Measurements from ENCODE around the gene AMPD3.

The AMPD3 gene

DNA sequence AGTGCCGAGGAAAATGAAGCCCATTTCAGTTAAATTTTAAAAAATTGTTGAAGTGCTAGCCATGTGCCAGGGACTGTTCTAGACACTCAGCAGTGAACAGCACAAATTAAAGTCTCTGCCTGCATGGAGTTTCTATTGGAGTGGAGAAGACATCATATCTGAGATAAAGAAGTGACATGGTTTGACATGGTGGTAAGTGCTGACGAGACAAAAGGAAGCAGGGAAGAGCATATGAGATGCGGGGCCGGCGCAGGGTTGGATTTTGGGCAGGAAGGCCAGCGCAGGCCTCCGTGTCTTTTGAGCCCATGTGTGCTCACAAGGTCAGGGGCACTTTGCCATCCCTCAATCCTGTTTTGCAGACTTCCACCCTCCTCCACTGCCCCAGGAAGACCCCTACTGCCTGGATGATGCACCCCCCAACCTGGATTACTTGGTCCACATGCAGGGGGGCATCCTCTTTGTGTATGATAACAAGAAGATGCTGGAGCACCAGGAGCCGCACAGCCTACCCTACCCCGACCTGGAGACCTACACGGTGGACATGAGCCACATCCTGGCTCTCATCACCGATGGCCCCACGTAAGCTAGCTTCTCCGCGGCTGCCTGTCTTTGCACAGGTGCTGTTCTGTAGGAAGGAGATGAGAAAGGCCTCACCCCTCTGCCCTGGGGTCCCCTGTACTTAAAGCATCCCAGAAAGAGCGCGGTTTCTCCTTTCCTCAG lies 29.6 kb downstream of the AMPD3 start:
- Histone ChIP-seq H2AK5ac (ENCODE audit: low read length) (no peak overlapping the region), H3K79me1 (ENCODE audit: low read length) (no peaks in the 10 kb centered on the region), H3K56ac (ENCODE audit: low read length) (no peak overlapping the region), H3K4me2 (ENCODE audit: low read length) (no peak overlapping the region), H2BK120ac (ENCODE audit: low read depth, low read length) (no peak overlapping the region), H3K27me3 (ENCODE audit: insufficient read depth, low read length, poor library complexity) (no peaks in the 10 kb centered on the region), H3K27ac (ENCODE audit: low read depth, low read length) (no peak overlapping the region), H2BK5ac (ENCODE audit: low read length) (no peak overlapping the region), H3K36me3 (ENCODE audit: control insufficient read depth, insufficient read depth, low read length) (no peaks in the 10 kb centered on the region), H2BK15ac (replicated peaks; ENCODE audit: low read depth) (no peak overlapping the region), H3K9ac (ENCODE audit: low read length) (no peak overlapping the region), H3K4ac (ENCODE audit: low read depth, low read length) (no peak overlapping the region), H3K4me1 (ENCODE audit: control insufficient read depth, low read depth, low read length) (no peaks in the 10 kb centered on the region), H3K79me2 (ENCODE audit: control insufficient read depth, insufficient read depth, low read length) (no peaks in the 10 kb centered on the region), H3K4me3 (ENCODE audit: low read length) (no peak overlapping the region), H3K23ac (ENCODE audit: low read length) (no peak overlapping the region), H3K18ac (ENCODE audit: low read length) (no peak overlapping the region), H4K8ac (ENCODE audit: low read depth, low read length) (no peak overlapping the region), H4K5ac (ENCODE audit: low read length) (no peak overlapping the region)
- WGBS (ENCODE audit: extremely low coverage, insufficient coverage, low lambda C conversion rate) = no CpG with 5 or more reads among the region's 16 CpGs
- no peak for DNase-seq

DNA sequence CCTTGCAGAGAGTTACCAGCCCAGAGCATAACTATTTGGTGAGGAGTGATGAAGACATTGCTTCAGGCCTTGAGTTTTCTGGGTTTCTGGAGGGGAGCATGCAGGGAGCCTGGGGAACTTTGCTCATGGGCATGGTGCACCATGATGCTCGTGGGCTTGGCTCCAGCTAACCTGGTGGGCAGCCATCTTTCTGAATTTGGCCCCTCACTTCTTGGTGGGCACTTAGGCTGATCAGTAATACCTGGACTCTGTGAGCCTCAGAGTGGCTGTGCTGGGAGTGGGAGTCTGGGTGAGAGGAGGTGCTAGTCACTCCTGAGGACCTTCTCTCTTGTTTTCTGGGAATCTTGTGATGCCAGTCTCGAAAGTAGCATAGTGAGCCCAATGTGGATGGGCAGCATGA lies 30.6 kb downstream of the AMPD3 start:
- H3K56ac ChIP-seq (ENCODE audit: low read length) = no peak overlapping the region
- no peak overlapping the region for H3K27ac ChIP-seq (ENCODE audit: low read depth, low read length)
- no peaks in the 10 kb centered on the region for H3K79me1 ChIP-seq (ENCODE audit: low read length)
- H3K27me3 ChIP-seq (ENCODE audit: insufficient read depth, low read length, poor library complexity) = no peaks in the 10 kb centered on the region
- H3K4me3 ChIP-seq (ENCODE audit: low read length) = no peak overlapping the region
- no peak overlapping the region for H2AK5ac ChIP-seq (ENCODE audit: low read length)
- H4K8ac ChIP-seq (ENCODE audit: low read depth, low read length) = no peak overlapping the region
- no peaks in the 10 kb centered on the region for H3K36me3 ChIP-seq (ENCODE audit: control insufficient read depth, insufficient read depth, low read length)
- H3K4me2 ChIP-seq (ENCODE audit: low read length) = no peak overlapping the region
- DNase-seq = no peak
- H3K18ac ChIP-seq (ENCODE audit: low read length) = no peak overlapping the region
- H2BK15ac ChIP-seq (replicated peaks; ENCODE audit: low read depth) = no peak overlapping the region
- H2BK120ac ChIP-seq (ENCODE audit: low read depth, low read length) = no peak overlapping the region
- H2BK5ac ChIP-seq (ENCODE audit: low read length) = no peak overlapping the region
- H3K23ac ChIP-seq (ENCODE audit: low read length) = no peak overlapping the region
- no peak overlapping the region for H4K5ac ChIP-seq (ENCODE audit: low read length)
- no CpG with 5 or more reads among the region's 2 CpGs for WGBS (ENCODE audit: extremely low coverage, insufficient coverage, low lambda C conversion rate)
- no peak overlapping the region for H3K4ac ChIP-seq (ENCODE audit: low read depth, low read length)
- no peaks in the 10 kb centered on the region for H3K79me2 ChIP-seq (ENCODE audit: control insufficient read depth, insufficient read depth, low read length)
- no peaks in the 10 kb centered on the region for H3K4me1 ChIP-seq (ENCODE audit: control insufficient read depth, low read depth, low read length)
- no peak overlapping the region for H3K9ac ChIP-seq (ENCODE audit: low read length)

DNA sequence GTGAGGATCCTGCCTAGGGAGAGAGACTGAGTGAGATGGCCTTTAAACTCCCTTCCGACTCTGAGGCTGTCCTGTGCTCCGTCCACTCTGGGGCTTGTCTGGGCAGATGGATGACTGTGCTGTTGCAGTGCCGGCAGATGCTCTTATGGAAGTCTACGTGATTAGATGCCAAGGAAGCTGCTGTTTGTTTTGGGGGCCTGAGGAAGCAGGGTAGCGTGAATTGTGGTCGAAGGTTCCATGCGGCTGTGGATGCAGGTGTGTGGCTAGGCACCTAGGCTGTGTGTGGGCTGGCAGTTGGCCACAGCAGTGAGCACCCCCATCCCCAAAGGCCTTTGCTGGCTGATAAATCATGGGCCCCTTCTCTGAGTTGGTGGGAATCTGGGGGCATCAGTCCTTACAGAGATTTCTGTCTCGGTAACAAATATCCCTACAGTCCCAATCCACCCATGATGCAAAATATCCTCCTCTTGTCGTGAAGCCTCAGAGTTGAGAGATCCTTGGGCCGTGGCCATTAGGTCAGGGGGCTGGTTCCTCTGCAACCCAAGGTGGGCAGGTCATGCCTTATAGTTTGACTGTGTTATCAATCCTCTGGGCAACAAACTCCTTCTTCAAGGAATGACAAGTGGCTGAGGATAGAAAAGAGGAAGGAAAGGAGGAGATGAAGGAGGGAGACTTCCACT lies 31.2 kb downstream of the AMPD3 start:
- no peak for DNase-seq
- Histone ChIP-seq H3K4me3 (ENCODE audit: low read length) (no peak overlapping the region), H3K4me1 (ENCODE audit: control insufficient read depth, low read depth, low read length) (no peaks in the 10 kb centered on the region), H3K9ac (ENCODE audit: low read length) (no peak overlapping the region), H3K27me3 (ENCODE audit: insufficient read depth, low read length, poor library complexity) (no peaks in the 10 kb centered on the region), H4K8ac (ENCODE audit: low read depth, low read length) (no peak overlapping the region), H3K23ac (ENCODE audit: low read length) (no peak overlapping the region), H3K36me3 (ENCODE audit: control insufficient read depth, insufficient read depth, low read length) (no peaks in the 10 kb centered on the region), H3K27ac (ENCODE audit: low read depth, low read length) (no peak overlapping the region), H4K5ac (ENCODE audit: low read length) (no peak overlapping the region), H3K56ac (ENCODE audit: low read length) (no peak overlapping the region), H3K4ac (ENCODE audit: low read depth, low read length) (no peak overlapping the region), H2AK5ac (ENCODE audit: low read length) (no peak overlapping the region), H3K18ac (ENCODE audit: low read length) (no peak overlapping the region), H3K79me1 (ENCODE audit: low read length) (no peaks in the 10 kb centered on the region), H2BK15ac (replicated peaks; ENCODE audit: low read depth) (no peak overlapping the region), H2BK5ac (ENCODE audit: low read length) (no peak overlapping the region), H3K4me2 (ENCODE audit: low read length) (no peak overlapping the region), H3K79me2 (ENCODE audit: control insufficient read depth, insufficient read depth, low read length) (no peaks in the 10 kb centered on the region), H2BK120ac (ENCODE audit: low read depth, low read length) (no peak overlapping the region)
- WGBS (ENCODE audit: extremely low coverage, insufficient coverage, low lambda C conversion rate) = no CpG with 5 or more reads among the region's 10 CpGs

DNA sequence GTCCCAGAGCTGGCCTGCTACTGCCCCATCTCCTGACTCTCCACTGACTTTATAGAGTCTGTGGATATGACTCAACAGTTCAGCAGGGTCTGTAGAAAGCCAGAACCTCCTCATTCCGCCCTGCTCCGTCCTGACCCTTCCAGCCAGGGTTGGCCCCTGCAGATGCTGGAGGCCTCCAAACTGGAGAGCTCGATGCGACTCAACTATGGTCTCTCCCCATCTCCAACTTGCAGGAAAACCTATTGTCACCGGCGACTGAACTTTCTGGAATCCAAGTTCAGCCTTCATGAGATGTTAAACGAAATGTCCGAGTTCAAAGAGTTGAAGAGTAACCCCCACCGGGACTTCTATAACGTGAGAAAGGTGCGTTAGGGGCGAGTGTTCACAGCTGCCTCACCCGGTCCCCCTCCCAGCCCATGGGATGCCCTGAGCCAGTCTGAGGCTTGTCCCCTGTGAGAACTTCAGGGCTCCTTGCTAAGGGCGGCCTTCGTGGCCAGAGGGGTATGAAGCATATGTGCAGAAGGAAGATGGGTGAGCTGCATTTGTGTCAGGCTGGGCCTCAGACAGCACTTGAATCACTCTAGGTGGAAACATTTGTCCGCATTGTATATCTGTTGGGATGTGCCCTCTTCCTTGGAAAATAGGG lies 32.1 kb downstream of the AMPD3 start:
- Histone ChIP-seq H2BK5ac (ENCODE audit: low read length) (no peak overlapping the region), H3K27ac (ENCODE audit: low read depth, low read length) (no peak overlapping the region), H3K4me1 (ENCODE audit: control insufficient read depth, low read depth, low read length) (no peaks in the 10 kb centered on the region), H3K79me1 (ENCODE audit: low read length) (no peaks in the 10 kb centered on the region), H2BK15ac (replicated peaks; ENCODE audit: low read depth) (no peak overlapping the region), H3K56ac (ENCODE audit: low read length) (no peak overlapping the region), H3K4me3 (ENCODE audit: low read length) (no peak overlapping the region), H3K79me2 (ENCODE audit: control insufficient read depth, insufficient read depth, low read length) (no peaks in the 10 kb centered on the region), H3K36me3 (ENCODE audit: control insufficient read depth, insufficient read depth, low read length) (no peaks in the 10 kb centered on the region), H3K27me3 (ENCODE audit: insufficient read depth, low read length, poor library complexity) (no peaks in the 10 kb centered on the region), H3K23ac (ENCODE audit: low read length) (no peak overlapping the region), H3K4me2 (ENCODE audit: low read length) (no peak overlapping the region), H3K18ac (ENCODE audit: low read length) (no peak overlapping the region), H3K9ac (ENCODE audit: low read length) (no peak overlapping the region), H4K8ac (ENCODE audit: low read depth, low read length) (no peak overlapping the region), H2BK120ac (ENCODE audit: low read depth, low read length) (no peak overlapping the region), H4K5ac (ENCODE audit: low read length) (no peak overlapping the region), H2AK5ac (ENCODE audit: low read length) (no peak overlapping the region), H3K4ac (ENCODE audit: low read depth, low read length) (no peak overlapping the region)
- DNase-seq = no peak
- no CpG with 5 or more reads among the region's 16 CpGs for WGBS (ENCODE audit: extremely low coverage, insufficient coverage, low lambda C conversion rate)

DNA sequence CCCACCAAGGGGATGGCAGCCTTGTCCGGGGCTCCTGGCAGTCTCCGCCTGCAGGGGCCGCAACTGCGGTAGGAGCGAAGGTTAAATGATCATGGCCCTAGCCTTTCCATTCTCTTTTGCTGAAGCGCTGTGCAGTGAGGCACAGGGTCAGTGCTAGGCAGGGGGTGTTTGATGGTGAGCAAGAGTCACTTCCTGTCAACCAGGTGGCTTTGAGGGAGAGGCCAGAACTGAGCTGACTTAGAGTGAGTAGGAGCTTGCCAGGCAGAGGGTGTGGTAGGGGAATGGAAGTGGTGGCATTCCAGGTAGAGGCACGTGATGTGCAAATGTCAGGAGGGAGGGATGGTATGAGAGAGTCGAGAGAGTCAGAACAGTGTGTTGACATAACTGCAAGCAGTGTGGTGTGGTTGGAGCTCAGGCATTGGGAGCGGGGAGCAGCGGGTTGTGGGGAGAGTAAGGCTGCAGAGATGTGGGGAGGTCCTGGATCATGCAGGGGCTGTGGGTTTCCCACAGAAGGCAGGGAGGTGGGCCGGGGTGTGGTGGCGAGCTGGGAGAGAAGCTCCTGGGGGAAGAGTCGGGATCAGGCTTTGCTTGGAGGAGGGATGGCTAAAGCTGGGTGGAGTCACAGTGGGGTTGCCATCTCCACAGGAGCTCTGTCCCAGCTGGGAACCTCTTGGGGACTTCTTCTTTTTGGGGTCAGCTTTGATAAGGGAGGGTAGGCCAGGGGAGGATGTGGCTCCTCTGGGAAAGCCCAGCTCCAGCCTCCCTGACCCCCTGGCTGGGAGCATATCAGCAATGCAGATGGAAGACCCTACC lies 33.3 kb downstream of the AMPD3 start:
- WGBS (ENCODE audit: extremely low coverage, insufficient coverage, low lambda C conversion rate) = no CpG with 5 or more reads among the region's 13 CpGs
- peak; percentile 52 for DNase-seq

More for the DNA sequence above, 33.3 kb downstream of the AMPD3 start:
- H3K18ac ChIP-seq (ENCODE audit: low read length) = no peak overlapping the region
- H3K4me2 ChIP-seq (ENCODE audit: low read length) = no peak overlapping the region
- no peak overlapping the region for H3K27ac ChIP-seq (ENCODE audit: low read depth, low read length)
- no peak overlapping the region for H2BK120ac ChIP-seq (ENCODE audit: low read depth, low read length)
- H2AK5ac ChIP-seq (ENCODE audit: low read length) = no peak overlapping the region
- no peaks in the 10 kb centered on the region for H3K79me2 ChIP-seq (ENCODE audit: control insufficient read depth, insufficient read depth, low read length)
- no peak overlapping the region for H3K9ac ChIP-seq (ENCODE audit: low read length)
- H3K23ac ChIP-seq (ENCODE audit: low read length) = no peak overlapping the region
- H2BK15ac ChIP-seq (replicated peaks; ENCODE audit: low read depth) = no peak overlapping the region
- no peak overlapping the region for H3K4me3 ChIP-seq (ENCODE audit: low read length)
- no peaks in the 10 kb centered on the region for H3K4me1 ChIP-seq (ENCODE audit: control insufficient read depth, low read depth, low read length)
- no peak overlapping the region for H4K8ac ChIP-seq (ENCODE audit: low read depth, low read length)
- H3K79me1 ChIP-seq (ENCODE audit: low read length) = no peaks in the 10 kb centered on the region
- H4K5ac ChIP-seq (ENCODE audit: low read length) = no peak overlapping the region
- H3K27me3 ChIP-seq (ENCODE audit: insufficient read depth, low read length, poor library complexity) = no peaks in the 10 kb centered on the region
- no peak overlapping the region for H2BK5ac ChIP-seq (ENCODE audit: low read length)
- H3K36me3 ChIP-seq (ENCODE audit: control insufficient read depth, insufficient read depth, low read length) = no peaks in the 10 kb centered on the region
- H3K56ac ChIP-seq (ENCODE audit: low read length) = no peak overlapping the region
- H3K4ac ChIP-seq (ENCODE audit: low read depth, low read length) = no peak overlapping the region
